Globus pallidus (tissue), 1 donor: ENCODE data around the gene MEG3.

Experiments used
- DNase-seq: peaks from one replicate; pipeline ENCODE4 v3.0.0-alpha.2; 2015; ENCODE audit warnings: low spot score

MEG3 gene

DNA sequence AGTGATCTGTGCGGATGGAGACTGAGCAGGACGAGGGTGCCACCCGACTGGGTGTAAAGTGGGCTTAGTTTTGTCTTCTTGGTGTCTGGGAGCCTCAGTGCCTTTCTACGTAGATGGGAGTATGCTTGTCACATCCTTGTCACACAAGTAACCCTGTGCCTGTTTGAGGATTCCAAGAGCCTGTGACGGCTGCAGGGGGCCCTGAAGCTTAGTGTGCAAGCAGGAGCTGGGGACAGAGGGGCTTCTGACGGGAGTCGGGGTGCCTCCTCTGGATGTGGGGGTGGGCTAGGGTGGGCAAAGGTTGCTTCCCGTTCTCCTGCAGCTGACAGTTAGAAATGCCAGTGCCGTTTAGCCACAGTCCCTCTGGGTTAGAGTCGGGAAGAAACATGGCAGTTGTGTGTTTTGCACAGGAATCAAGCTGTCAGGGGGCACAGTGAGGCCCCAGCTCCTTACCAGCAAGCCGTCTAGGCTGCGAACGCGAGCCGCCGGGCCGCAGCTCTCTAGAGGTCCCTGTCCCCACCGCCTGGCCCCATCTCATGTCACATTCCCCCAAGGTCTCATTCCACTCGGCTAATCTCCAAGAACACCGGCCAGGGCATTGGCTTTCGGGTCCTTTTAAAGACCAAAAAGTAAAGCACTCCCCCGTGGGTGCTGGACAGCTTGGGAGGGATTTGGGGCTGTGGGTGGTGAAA, 70.6 kb downstream of the MEG3 start:
- DNase-seq: no peak

DNA sequence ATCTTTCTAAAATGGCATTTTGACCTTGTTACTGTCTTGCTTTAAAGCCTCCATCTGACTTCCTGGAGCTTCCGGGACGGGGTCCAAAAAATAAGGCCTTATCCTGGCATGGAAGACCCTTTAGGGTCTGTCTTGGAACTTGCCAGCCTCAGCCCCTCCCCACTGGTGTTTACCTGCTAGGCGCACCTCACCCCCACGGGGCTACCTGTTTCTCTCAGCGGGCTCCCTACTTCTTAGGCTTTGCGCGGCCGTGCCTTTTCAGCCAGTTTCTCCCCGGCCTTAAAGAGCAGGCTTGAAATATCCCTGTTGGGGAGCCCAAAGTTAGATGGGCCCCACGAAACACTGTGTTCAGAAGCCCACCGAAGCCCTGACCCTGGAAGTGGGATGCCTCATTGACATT, 72.5 kb downstream of the MEG3 start:
- no peak for DNase-seq

DNA sequence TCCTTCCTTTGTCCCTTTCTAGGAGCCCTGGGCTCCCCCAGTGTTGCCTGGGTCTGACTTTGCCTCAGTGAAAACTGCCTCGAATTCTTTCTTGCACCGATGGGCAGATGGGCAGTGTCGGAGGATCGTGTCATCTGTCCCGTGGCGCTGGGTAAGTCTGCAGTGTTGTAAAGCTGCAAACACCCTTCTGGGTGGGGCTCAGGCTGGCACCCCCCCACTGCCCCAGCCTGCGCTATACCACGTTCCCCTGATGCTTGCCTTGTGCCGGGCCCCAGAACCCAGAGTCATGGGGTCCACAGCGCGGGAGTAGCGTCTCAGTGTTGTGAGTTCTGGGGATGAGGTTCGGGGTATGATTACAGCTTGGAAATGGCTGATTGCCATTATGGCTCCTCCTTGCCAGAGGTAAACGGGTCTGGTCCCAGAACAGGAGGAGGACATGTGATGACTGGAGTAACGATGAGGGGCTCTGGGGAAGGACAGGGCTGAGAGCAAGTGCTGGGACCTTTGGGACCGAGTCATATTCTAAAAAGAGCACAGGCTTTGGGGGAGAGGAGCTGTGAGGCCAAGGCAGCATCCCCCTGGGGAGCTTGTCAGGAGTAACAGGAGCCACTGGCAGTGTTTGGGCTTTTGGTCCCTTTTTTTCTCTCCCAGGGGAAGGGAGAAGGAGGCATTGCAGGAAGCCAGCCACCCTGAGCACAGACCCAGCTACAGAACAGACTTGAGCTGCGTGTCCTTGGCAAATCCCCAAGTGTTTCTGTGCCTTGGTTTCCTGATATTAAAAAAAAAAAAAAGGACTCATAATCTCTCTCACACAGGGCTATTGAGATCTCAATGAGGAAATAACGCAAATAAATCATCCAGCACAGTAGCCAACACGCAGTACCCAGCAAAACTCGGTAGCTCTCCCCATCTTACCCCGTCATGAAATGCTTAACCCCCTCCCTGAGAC, 73.3 kb downstream of the MEG3 start:
- no peak for DNase-seq

DNA sequence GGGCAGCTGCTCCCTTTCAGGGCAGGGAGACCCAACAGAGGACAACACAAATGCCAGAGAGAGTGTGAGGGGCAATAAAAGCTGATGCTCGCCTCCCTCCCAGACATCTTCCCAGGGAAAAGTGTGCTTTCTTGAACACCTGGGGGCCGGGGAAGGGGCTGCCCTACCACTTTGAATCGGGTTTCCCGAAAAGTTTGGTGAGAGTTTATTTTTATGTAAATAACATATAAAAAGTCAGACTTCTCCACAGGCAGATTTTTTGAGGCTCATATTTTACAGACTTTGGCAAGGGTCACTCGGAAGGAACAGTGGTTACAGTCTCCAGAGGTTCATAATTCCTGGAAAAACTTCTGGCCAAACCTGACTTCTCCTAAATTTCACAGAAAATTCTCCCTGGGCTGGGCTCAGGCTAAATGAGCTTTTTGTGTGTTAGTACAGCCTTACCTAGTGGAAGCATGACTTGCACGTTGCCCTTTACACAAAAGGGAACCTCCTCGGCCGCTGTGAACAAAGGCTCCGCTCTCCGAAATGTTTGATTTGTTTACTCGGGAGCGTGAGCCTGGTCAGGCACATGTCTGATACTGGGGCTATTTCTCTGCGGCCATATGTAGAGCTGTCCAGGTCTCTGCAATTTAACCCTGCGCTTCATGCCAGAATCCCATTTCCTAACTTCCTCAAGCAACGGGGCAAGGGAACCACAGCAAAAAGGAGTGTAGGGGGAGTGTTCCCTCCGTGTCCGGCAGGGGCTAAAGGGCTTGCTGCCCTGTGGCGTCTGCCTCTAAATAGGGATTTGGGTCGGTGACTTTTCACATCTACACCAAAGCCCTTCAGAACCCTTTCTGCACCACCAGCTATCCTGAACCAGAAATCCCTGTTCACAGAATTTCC, 74.2 kb downstream of the MEG3 start:
- DNase-seq: no peak

DNA sequence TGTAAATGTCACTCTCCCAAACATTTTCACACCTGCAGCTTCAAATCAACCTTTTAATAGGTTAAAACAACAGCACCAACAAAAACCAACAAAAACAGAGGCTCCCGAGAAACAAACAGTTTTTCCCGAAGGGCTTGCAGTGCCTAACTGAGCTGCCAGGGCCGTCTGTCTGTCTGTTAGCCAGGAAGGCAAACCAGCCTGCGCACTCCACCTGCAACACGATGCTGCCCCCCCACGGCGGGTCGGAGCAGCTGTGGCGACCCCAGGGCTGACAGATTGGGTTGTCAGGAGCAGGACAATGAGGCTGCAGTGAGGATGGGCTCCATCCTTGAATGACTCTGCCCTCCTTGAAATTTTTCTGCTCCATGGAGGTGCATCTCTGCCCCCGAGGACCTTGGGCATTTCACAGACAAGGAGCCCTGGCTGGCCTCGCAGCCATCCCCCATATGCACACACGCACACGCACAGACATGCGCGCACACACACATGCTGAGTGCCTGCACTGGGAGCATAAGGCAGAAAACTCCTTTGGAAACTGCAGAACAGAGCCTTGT, 75.0 kb downstream of the MEG3 start:
- peak; percentile 3 for DNase-seq

DNA sequence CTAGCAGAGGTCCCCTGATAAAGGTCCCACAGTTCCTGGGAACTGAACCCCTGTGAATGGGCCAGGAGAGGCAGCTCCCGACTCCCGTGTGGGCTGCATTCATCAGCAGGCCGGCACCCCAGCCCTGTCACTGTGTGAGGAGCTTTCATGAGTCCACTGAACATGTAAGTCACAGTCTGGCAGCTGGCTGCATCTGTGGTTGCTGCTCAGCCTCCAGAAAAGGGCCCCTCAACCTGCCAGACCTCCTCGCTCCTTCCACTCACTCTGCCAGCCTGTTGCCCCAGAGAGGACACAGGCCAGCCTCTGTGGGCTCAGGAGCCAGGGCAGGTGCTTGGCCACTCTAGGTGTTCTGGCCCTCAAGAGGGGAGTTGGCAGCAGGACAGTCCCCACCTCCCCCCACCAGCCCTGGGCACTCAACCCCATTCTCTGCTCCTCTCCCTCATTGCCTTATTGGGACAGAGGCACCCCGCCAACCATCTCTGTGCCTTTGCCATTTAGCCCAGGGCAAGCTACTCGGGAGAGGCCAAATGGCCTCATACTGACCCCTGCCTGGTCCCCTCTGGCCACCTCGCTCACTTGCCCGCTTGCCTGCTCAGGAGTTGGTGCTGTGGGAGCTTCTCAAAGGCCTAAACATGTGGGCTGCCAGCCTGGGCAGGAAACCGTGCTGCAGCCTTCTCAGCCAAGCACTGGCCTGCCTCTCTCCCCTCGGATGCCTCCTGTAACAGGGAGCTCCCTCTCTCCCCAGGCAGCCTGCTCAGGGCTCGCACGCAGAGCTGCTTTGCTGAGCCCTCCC, 75.7 kb downstream of the MEG3 start:
- DNase-seq: no peak

DNA sequence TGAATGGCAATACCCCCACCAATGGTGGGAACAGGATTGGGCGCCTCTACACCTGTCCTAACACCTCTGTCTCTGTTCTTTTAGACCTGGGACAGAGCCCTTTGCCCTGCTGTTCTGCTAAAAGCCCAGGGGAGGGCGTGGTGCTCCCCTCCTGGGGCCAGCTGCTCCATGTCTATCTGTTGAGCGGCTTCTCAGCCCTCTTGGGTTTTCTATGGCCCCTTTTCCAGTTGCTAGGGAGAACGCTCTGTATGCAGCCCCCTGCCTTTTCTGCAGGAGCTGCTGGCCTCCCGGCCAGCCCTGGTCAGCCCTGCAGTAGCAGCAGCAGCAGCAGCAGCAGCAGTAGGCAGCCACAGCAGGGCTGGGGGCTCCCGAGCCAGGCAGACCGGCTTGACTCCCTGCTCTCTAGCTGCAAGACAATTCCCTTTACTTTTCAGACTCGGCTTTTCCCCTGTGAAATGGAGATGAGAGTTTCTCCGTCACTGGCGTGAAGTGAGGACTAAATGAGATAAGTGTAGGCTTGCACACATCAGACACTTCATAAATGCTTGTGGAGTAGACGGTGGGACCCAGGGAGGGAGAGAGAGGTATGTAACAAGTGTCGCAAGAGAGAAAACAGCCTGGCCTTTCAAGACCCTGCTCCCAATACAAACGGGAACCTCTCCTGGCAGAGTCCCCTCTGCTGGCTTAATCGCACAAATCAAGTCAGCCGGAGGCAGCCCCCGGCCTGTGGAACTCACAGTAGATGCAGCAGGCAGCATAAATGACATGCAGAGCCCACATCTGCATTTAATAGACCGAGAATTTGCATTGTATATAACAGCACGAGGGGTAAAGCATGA, 76.6 kb downstream of the MEG3 start:
- no peak for DNase-seq

DNA sequence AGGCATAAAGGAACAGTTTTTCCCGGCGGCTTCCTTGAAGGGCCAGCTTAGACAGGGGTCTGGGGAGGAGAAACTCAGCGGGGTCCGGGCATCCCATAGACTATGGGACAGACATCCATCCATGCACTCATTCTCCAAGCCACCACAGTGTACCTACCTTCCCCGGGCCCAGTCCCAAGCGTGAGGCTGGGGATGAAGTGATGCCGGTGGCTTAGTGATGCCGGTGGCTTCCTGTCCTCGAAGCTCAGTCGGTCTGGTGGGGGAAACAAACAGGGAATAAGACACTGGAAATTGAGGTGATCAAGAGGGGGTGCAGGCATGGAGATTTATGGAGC, 77.2 kb downstream of the MEG3 start:
- DNase-seq: no peak

DNA sequence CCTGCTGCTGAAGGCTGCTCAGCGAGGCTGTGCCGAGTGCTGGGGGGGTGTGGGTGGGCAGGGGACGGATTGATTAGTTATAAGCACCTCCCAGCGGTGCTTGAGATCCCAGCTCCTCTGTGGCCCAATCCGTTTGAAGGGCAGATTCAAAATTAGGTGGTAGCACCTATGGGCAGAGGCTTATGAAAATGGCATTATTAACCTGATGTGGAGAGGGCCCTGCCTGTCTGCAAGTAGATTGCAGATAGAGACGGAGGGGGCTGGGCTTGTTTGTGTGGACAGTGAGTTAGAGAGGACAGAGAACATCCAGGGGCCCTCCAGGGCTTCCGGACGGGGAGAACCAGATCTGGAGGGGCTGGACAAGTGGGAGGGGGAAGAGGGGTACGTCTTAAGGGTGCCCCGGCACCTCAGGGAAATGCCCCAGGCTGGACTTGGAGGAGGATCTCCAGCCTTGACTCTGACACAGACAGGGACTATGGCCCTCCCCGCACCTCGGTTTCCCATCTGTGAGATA, 77.8 kb downstream of the MEG3 start, which contains the start of gene RTL1:
Gene RTL1 (minus strand): TSS at position 51 of the 514 bp plus-strand sequence. CDS start 18,934 bp downstream, outside the sequence.
- DNase-seq: no peak

DNA sequence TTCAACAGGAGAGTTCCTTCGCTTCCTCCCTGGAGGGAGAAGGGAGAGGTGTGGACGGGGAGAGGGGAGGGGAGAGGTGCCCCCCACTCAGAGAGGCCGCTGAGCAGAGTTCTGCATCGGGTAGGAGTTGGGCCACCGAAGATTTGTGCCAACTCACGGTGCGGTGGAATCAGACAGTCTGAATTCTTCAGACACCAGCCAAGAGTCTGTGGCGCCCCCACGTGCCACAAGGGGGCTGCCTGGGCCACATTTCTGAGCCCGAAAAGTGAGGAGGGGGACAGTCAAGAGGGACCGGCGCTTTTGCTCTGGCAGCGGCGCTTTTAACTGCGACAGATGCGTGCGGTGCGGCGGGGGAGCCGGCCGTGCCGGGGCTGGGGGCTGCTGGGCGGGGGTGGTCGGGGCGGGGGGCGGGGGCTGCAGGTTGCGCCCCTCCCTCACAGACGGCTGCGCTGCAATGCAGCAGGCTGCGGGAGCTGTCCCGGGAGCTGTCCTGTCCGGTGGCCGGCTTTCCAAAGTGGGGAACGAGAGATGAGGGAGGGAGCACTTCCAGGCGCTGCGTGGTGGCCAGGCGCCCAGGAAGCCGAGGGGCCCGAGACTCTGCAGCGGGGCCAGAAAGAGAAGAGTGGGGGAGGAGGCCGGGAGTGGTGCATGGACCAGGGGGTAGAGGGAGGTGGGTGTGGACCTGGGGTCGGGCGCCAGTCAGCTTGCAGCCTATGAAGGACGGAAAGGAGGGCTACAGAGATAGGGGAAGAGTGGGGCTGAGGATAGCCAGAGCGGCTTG, 78.6 kb downstream of the MEG3 start:
- no peak for DNase-seq

DNA sequence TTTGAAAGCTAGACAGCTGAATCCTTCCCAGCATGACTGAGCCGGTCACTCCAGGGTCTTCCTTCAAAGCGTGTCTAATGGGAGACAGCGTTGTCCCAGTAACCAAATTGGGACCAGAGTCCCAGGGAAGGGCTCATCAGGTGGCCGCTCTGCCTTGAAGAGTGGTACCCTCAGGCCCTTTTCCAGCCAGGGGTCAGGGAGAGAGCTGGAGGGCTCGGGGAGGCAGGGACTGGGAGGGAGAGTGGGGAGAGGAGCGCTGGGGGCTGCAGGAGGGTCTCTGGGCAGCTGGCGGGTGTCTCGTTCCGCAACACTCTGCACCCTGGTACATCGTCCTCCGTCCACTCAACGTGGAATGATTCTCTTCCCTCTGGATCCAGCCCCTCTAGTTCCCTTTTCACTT, 79.2 kb downstream of the MEG3 start:
- no peak for DNase-seq

DNA sequence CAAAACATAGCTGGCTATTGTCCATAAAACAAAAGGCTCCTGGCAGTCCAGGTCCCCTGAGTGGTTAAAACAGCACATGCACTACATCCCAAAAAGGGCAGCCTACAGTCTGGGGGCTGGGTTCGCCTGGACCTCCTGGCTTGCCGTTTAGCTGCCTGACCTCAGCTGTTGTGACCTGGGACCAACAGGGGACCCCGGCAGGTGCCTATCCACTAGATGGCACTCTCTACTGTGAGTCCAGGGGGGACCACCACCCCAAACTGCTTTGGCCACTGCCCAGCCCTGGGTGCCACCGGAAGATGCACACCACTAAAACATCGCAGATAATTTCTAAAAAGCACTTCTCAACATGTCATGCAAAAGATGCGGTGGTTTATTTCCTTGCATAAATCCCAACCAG, 80.5 kb downstream of the MEG3 start:
- no peak for DNase-seq

DNA sequence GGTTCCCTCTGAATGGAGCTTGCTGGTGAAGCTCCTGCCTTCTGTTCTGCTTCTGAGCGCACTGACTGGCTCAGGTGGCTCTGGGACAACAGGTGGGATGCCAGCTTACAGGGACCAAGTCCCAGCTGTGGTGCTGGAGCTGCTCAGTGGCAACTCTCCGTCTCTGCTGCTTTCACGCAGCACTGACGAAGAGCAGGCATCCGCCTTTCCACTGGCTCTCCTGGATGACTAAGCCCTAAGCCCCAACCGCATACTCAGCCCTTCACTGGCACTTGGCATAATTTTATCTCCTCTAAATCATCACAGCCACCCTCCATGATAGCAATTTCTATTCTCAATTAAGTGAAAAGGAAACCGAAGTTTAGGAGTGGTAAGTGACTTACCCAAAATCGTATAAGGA, 81.3 kb downstream of the MEG3 start:
- no peak for DNase-seq

DNA sequence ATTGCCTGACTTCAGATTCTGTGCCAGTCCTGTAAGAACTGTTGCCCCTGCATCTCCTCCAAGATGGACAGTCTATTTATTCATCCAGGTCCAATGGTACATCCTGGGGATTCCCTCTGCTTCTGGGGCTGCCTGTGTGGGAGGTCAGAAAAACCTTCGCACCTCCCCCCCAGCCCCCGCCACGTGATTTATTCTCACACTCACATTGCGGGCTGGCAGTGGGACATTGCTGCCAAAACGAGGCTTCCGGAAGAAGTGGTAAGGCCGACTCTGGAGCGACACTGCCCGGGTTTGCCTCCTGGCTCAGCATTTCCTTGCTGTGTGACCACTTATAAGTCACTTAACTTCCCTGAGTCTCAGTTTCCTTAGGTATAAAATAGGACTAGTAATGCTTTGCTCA, 83.5 kb downstream of the MEG3 start:
- no peak for DNase-seq
